ENCODE data around the gene CSNK1D. TPM values are rescaled to one million over a fixed set of nuclear protein-coding genes. Genes with fewer than 3 reads are reported as not detected.

Gene CSNK1D
- polyA plus RNA-seq, 1 donor from 2014 or later, result 29.9 TPM

GRCh38 chr17:82311971-82312370 is 38.5 kb upstream of the CSNK1D start:
- Histone ChIP-seq H3K27me3 (ENCODE audit: insufficient read depth, low read depth, low read length) (no peaks in the 10 kb centered on the region), H3F3A (ENCODE audit: insufficient read depth, low read length, poor library complexity, severe bottlenecking) (no peaks in the 10 kb centered on the region), H3K9me3 (ENCODE audit: low read length) (no peaks in the 10 kb centered on the region), H3K4me2 (ENCODE audit: low read length) (no peak overlapping the region), H4K20me1 (ENCODE audit: insufficient read depth) (no peaks in the 10 kb centered on the region), H3K27ac (ENCODE audit: low read length) (no peak overlapping the region), H2AFZ (ENCODE audit: low read depth, low read length) (no peak overlapping the region), H3K9ac (ENCODE audit: low read length) (no peak overlapping the region), H3K79me2 (replicated peaks; ENCODE audit: insufficient read depth, low read length) (no peaks in the 10 kb centered on the region), H3K36me3 (ENCODE audit: insufficient read depth, low read length) (no peaks in the 10 kb centered on the region), H3K9me2 (ENCODE audit: insufficient read depth, low read length) (no peaks in the 10 kb centered on the region), H3K4me3 (ENCODE audit: low read length) (no peak overlapping the region)
- TF ChIP-seq EZH2 (IDR thresholded peaks at IDR 0.05; ENCODE audit: borderline replicate concordance, insufficient read depth, low read length, poor library complexity, severe bottlenecking) (no peak), MXI1 (conservative IDR thresholded peaks at IDR 0.05; ENCODE audit: poor library complexity, severe bottlenecking) (no peak)

- Histone ChIP-seq H3F3A (ENCODE audit: insufficient read depth, low read length, poor library complexity, severe bottlenecking) (no peaks in the 10 kb centered on the region), H3K36me3 (ENCODE audit: insufficient read depth, low read length) (no peaks in the 10 kb centered on the region), H3K4me2 (ENCODE audit: low read length) (no peak overlapping the region), H3K27me3 (ENCODE audit: insufficient read depth, low read depth, low read length) (no peaks in the 10 kb centered on the region), H4K20me1 (ENCODE audit: insufficient read depth) (no peaks in the 10 kb centered on the region), H3K79me2 (replicated peaks; ENCODE audit: insufficient read depth, low read length) (no peaks in the 10 kb centered on the region), H2AFZ (ENCODE audit: low read depth, low read length) (no peak overlapping the region), H3K9ac (ENCODE audit: low read length) (no peak overlapping the region), H3K9me3 (ENCODE audit: low read length) (no peaks in the 10 kb centered on the region), H3K9me2 (ENCODE audit: insufficient read depth, low read length) (no peaks in the 10 kb centered on the region), H3K27ac (ENCODE audit: low read length) (no peak overlapping the region), H3K4me3 (ENCODE audit: low read length) (no peak overlapping the region)
- TF ChIP-seq TAF1 (IDR thresholded peaks at IDR 0.05; ENCODE audit: low read depth) (no peak), POLR2AphosphoS5 (IDR thresholded peaks at IDR 0.05) (no peak), EP300 (conservative IDR thresholded peaks at IDR 0.05; ENCODE audit: poor library complexity, severe bottlenecking) (no peak), RAD21 (conservative IDR thresholded peaks at IDR 0.05) (no peak), REST (IDR thresholded peaks at IDR 0.05; ENCODE audit: borderline replicate concordance) (no peak), SMC3 (conservative IDR thresholded peaks at IDR 0.05; ENCODE audit: poor library complexity) (no peak), CTCF (IDR thresholded peaks at IDR 0.05; ENCODE audit: poor library complexity, severe bottlenecking) (no peak), MXI1 (conservative IDR thresholded peaks at IDR 0.05; ENCODE audit: poor library complexity, severe bottlenecking) (no peak), EZH2 (IDR thresholded peaks at IDR 0.05; ENCODE audit: borderline replicate concordance, insufficient read depth, low read length, poor library complexity, severe bottlenecking) (no peak)
Measured at GRCh38 chr17:82310877-82311276, 37.4 kb upstream of the CSNK1D start.

Data from neural cell (in vitro differentiated cells).